T-cell (primary cell): Measurements from ENCODE around the gene CHID1. TPM values are rescaled to one million over a fixed set of nuclear protein-coding genes. Genes with fewer than 3 reads are reported as not detected.

ENCODE experiments used
- ATAC-seq, 4 experiments: fragments of 200-7000 bp in 3 of 4; fragments of 150-1000 bp in 1 of 4; cut with Tn5 transposase; replicated peaks in 1 of 4; 1 replicate in 3 of 4; 2 replicates in 1 of 4; pipeline ENCODE4 v1.10.0; 2021; ENCODE audit warnings: moderate library complexity in 3 of 4, mild to moderate bottlenecking in 2 of 4, moderate number of reproducible peaks in 1 of 4
- CTCF ChIA-PET, 2 donors: fragments of 300-600 bp; sonication (Branson Sonifier 250); formaldehyde crosslinking; loops; one replicate each; lab custom pipeline; 2022; ENCODE audit warnings: antibody characterized with exemption in 2 of 2; lab: Charles Lee
- POLR2A ChIA-PET, 2 donors: fragments of 300-600 bp; sonication (Branson Sonifier 250); formaldehyde crosslinking; loops; one replicate each; lab custom pipeline; 2022; ENCODE audit warnings: antibody characterized with exemption in 2 of 2; lab: Charles Lee
- DNase-seq, 35 experiments: peaks; one replicate each; pipeline versions ENCODE4 v3.0.0 to v3.0.0-alpha.2; 2013 to 2023
- H3K27ac ChIP-seq: one replicate; pipeline ENCODE4 v1.5.1; 2013; ENCODE audit warnings: low read length
- H3K27me3 ChIP-seq, 2 experiments: replicated peaks in 1 of 2; 1 replicate in 1 of 2; 2 replicates in 1 of 2; pipeline versions ENCODE4 v1.6.1 to v1.7.0; 2013; ENCODE audit warnings: low read length in 1 of 2, mixed read lengths in 1 of 2; ENCODE audit not compliant: control insufficient read depth in 2 of 2, insufficient read depth in 2 of 2; ENCODE audit errors: extremely low read depth in 1 of 2
- H3K36me3 ChIP-seq, 2 donors: 1 replicate in 1 of 2; 2 replicates in 1 of 2; pipeline versions ENCODE4 v1.6.1 to v1.7.0; 2013; ENCODE audit warnings: low read length in 1 of 2; ENCODE audit not compliant: control insufficient read depth in 2 of 2, insufficient read depth in 1 of 2; ENCODE audit errors: extremely low read depth in 1 of 2
- H3K4me1 ChIP-seq, 2 experiments: 1 replicate in 1 of 2; 2 replicates in 1 of 2; pipeline versions ENCODE4 v1.6.1 to v1.7.0; 2013; ENCODE audit warnings: low read length in 2 of 2, mixed read lengths in 1 of 2; ENCODE audit not compliant: insufficient read depth in 2 of 2, control insufficient read depth in 1 of 2; ENCODE audit errors: extremely low read depth in 1 of 2
- H3K4me3 ChIP-seq, 2 donors: 1 replicate in 1 of 2; 2 replicates in 1 of 2; pipeline versions ENCODE4 v1.5.1 to v1.7.0; 2013; ENCODE audit warnings: mild to moderate bottlenecking in 2 of 2, low read length in 1 of 2, moderate library complexity in 1 of 2; ENCODE audit not compliant: control insufficient read depth in 1 of 2; ENCODE audit errors: extremely low read depth in 1 of 2
- H3K9me3 ChIP-seq: 2 replicates; pipeline ENCODE4 v1.7.0; 2013
- H3K27ac Mint-ChIP-seq, 2 donors: one replicate each; pipeline ENCODE4 v1.8.0; 2020 to 2021; ENCODE audit warnings: mild to moderate bottlenecking in 2 of 2, mixed read lengths in 2 of 2
- H3K27me3 Mint-ChIP-seq, 2 donors: one replicate each; pipeline ENCODE4 v1.8.0; 2021 to 2022; ENCODE audit warnings: mixed read lengths in 2 of 2
- H3K36me3 Mint-ChIP-seq: one replicate; pipeline ENCODE4 v1.8.0; 2021; ENCODE audit warnings: mixed read lengths
- H3K4me1 Mint-ChIP-seq, 3 donors: one replicate each; pipeline ENCODE4 v1.8.0; 2020 to 2022; ENCODE audit warnings: mixed read lengths in 3 of 3, mild to moderate bottlenecking in 1 of 3
- H3K4me3 Mint-ChIP-seq, 3 donors: one replicate each; pipeline ENCODE4 v1.8.0; 2020 to 2022; ENCODE audit warnings: mild to moderate bottlenecking in 3 of 3, mixed read lengths in 3 of 3, moderate library complexity in 3 of 3
- H3K9me3 Mint-ChIP-seq, 3 donors: one replicate each; pipeline ENCODE4 v1.8.0; 2020 to 2022; ENCODE audit warnings: mixed read lengths in 3 of 3
- WGBS: methylation state at CpG from one replicate; pipeline ENCODE4 v1.1.5; 2013; ENCODE audit warnings: missing lambda C conversion rate; ENCODE audit not compliant: insufficient coverage; 5-methylcytosine and 5-hydroxymethylcytosine counted together
- total RNA-seq, 35 experiments: library from RNA in 6 of 35; stranded (reverse) in 6 of 35; fragments of 120-200 nt in 1 of 35; gene quantifications; one replicate each; pipeline versions ENCODE4 v1.2.1 to v1.2.4 and lab custom pipeline; 2013 to 2026

Gene CHID1
- total RNA-seq, 5 donors from 2014 or later (not counting 1 experiment from before 2014, with no cell fraction given), result 39.0 to 68.4 (median 51.2) TPM

- H3K4me1 ChIP-seq, result no peaks in the 10 kb centered on the region
- H3K4me1 Mint-ChIP-seq, result no peaks in the 10 kb centered on the region
- no peaks in the 10 kb centered on the region for H3K27me3 ChIP-seq
- H3K4me3 ChIP-seq, result no peak overlapping the region
- no peak overlapping the region for H3K4me3 Mint-ChIP-seq
- ATAC-seq (no peak), DNase-seq (no peak)
- H3K27ac Mint-ChIP-seq, result no peak overlapping the region
- 97% methylated on average over 16 of the region's 17 CpGs for WGBS
- peaks cover 9 to 18% of the 10 kb centered on the region in 2 donors for H3K36me3 ChIP-seq
- no peaks in the 10 kb centered on the region for H3K27me3 Mint-ChIP-seq
- H3K9me3 ChIP-seq, result no peaks in the 10 kb centered on the region
- H3K9me3 Mint-ChIP-seq, result no peaks in the 10 kb centered on the region
- peaks cover 17% of the 10 kb centered on the region for H3K36me3 Mint-ChIP-seq
- H3K27ac ChIP-seq, result no peak overlapping the region
- ChIA-PET CTCF (no interaction called here), POLR2A (interaction anchor here in 1 of 2 donors (0.7 kb wide), 1 partner anchor 36 kb away, joined by 4 read pairs; no protein-coding TSS in a partner anchor)
Observed at GRCh38 chr11:886568-886967, 24.0 kb downstream of the CHID1 start.

- no peak overlapping the region for H3K4me3 ChIP-seq
- peaks cover 23% of the 10 kb centered on the region for H3K36me3 Mint-ChIP-seq
- no peak overlapping the region for H3K27ac Mint-ChIP-seq
- POLR2A ChIA-PET, result no interaction called here
- H3K27ac ChIP-seq, result no peak overlapping the region
- no peaks in the 10 kb centered on the region for H3K27me3 Mint-ChIP-seq
- CTCF ChIA-PET, result no interaction called here
- WGBS, result 89% methylated on average over 14 of the region's 16 CpGs
- no peak for ATAC-seq
- no peaks in the 10 kb centered on the region for H3K4me1 Mint-ChIP-seq
- no peaks in the 10 kb centered on the region for H3K9me3 Mint-ChIP-seq
- DNase-seq, result no peak
- peaks cover 13 to 25% of the 10 kb centered on the region in 2 donors for H3K36me3 ChIP-seq
- no peak overlapping the region for H3K4me3 Mint-ChIP-seq
- no peaks in the 10 kb centered on the region for H3K9me3 ChIP-seq
- H3K4me1 ChIP-seq, result no peaks in the 10 kb centered on the region
- no peaks in the 10 kb centered on the region for H3K27me3 ChIP-seq
Observed at GRCh38 chr11:884578-885070, 26.0 kb downstream of the CHID1 start.

GRCh38 chr11:883527-883926 is 27.1 kb downstream of the CHID1 start:
- ChIA-PET CTCF (no interaction called here), POLR2A (no interaction called here)
- WGBS, result 95% methylated on average over 10 of the region's 10 CpGs
- ATAC-seq (no peak), DNase-seq (no peak)
- Histone ChIP-seq H3K36me3 (peaks cover 13 to 26% of the 10 kb centered on the region in 2 donors), H3K4me1 (no peaks in the 10 kb centered on the region), H3K9me3 (no peaks in the 10 kb centered on the region), H3K4me3 (no peak overlapping the region), H3K27me3 (no peaks in the 10 kb centered on the region), H3K27ac (no peak overlapping the region)
- Mint-ChIP-seq H3K4me3 (no peak overlapping the region), H3K9me3 (no peaks in the 10 kb centered on the region), H3K27me3 (no peaks in the 10 kb centered on the region), H3K4me1 (no peaks in the 10 kb centered on the region), H3K36me3 (peaks cover 23% of the 10 kb centered on the region), H3K27ac (no peak overlapping the region)

- H3K27ac Mint-ChIP-seq, result no peak overlapping the region
- H3K36me3 ChIP-seq, result peaks cover 13 to 26% of the 10 kb centered on the region in 2 donors
- H3K4me1 Mint-ChIP-seq, result no peaks in the 10 kb centered on the region
- peaks cover 23% of the 10 kb centered on the region for H3K36me3 Mint-ChIP-seq
- H3K9me3 Mint-ChIP-seq, result no peaks in the 10 kb centered on the region
- DNase-seq (no peak), ATAC-seq (no peak)
- no peaks in the 10 kb centered on the region for H3K9me3 ChIP-seq
- no peak overlapping the region for H3K4me3 ChIP-seq
- H3K27ac ChIP-seq, result no peak overlapping the region
- no peaks in the 10 kb centered on the region for H3K27me3 ChIP-seq
- WGBS, result 100% methylated on average over 1 of the region's 14 CpGs
- POLR2A ChIA-PET, result no interaction called here
- CTCF ChIA-PET, result no interaction called here
- no peak overlapping the region for H3K4me3 Mint-ChIP-seq
- no peaks in the 10 kb centered on the region for H3K27me3 Mint-ChIP-seq
- H3K4me1 ChIP-seq, result no peaks in the 10 kb centered on the region
Observed at GRCh38 chr11:882596-882995, 28.0 kb downstream of the CHID1 start.

- Histone ChIP-seq H3K36me3 (peaks cover 13 to 22% of the 10 kb centered on the region in 2 donors), H3K4me1 (no peaks in the 10 kb centered on the region), H3K9me3 (no peaks in the 10 kb centered on the region), H3K27ac (no peak overlapping the region), H3K27me3 (no peaks in the 10 kb centered on the region), H3K4me3 (no peak overlapping the region)
- H3K27ac Mint-ChIP-seq, result no peak overlapping the region
- no peaks in the 10 kb centered on the region for H3K27me3 Mint-ChIP-seq
- H3K9me3 Mint-ChIP-seq, result no peaks in the 10 kb centered on the region
- H3K4me3 Mint-ChIP-seq, result no peak overlapping the region
- ATAC-seq (no peak), DNase-seq (no peak)
- H3K4me1 Mint-ChIP-seq, result no peaks in the 10 kb centered on the region
- H3K36me3 Mint-ChIP-seq, result peaks cover 23% of the 10 kb centered on the region
- ChIA-PET CTCF (no interaction called here), POLR2A (no interaction called here)
- 91% methylated on average over 14 of the region's 14 CpGs for WGBS
Observed at GRCh38 chr11:880447-880846, 30.2 kb downstream of the CHID1 start.

GRCh38 chr11:877565-877964 is 33.0 kb downstream of the CHID1 start:
- H3K9me3 ChIP-seq, result no peaks in the 10 kb centered on the region
- Mint-ChIP-seq H3K27ac (no peak overlapping the region), H3K4me3 (no peak overlapping the region), H3K36me3 (peaks cover 26% of the 10 kb centered on the region), H3K9me3 (no peaks in the 10 kb centered on the region), H3K27me3 (no peaks in the 10 kb centered on the region), H3K4me1 (no peaks in the 10 kb centered on the region)
- ChIA-PET POLR2A (interaction anchor here in 1 of 2 donors (0.7 kb wide), 1 partner anchor 973 kb away, joined by 4 read pairs; no protein-coding TSS in a partner anchor), CTCF (interaction anchor here in 1 of 2 donors (0.6 kb wide), 1 partner anchor 698 kb away, joined by 7 read pairs; no protein-coding TSS in a partner anchor)
- peaks cover 10% of the 10 kb centered on the region in 2 donors for H3K36me3 ChIP-seq
- no peaks in the 10 kb centered on the region for H3K27me3 ChIP-seq
- WGBS, result 93% methylated on average over 2 of the region's 11 CpGs
- no peak overlapping the region for H3K27ac ChIP-seq
- no peaks in the 10 kb centered on the region for H3K4me1 ChIP-seq
- no peak for ATAC-seq
- DNase-seq, result peak in 3 of 35 experiments; percentile 2 to 11 (median 6)
- H3K4me3 ChIP-seq, result no peak overlapping the region
